HCT116 (cell line): Measurements from ENCODE around the gene SH3TC2. TPM values are rescaled to one million over a fixed set of nuclear protein-coding genes. Genes with fewer than 3 reads are reported as not detected.
A peak's percentile ranks its signal among the peaks of the same experiment; 100 is the strongest.

Experiments used
- ATAC-seq: fragments of 200-7000 bp; cut with Tn5 transposase; 2 replicates; pipeline ENCODE4 v1.9.1; 2020; ENCODE audit warnings: mild to moderate bottlenecking, moderate library complexity
- BruUV-seq: library from RNA; stranded (reverse); fragments of 400-500 nt; replicated peaks from 2 replicates; lab custom pipeline; 2021; lab: Mats Ljungman, UMichigan
- CTCF ChIA-PET: fragments of 300-600 bp; sonication (Branson Sonifier 250); formaldehyde crosslinking; loops from one replicate; lab custom pipeline; 2021; ENCODE audit warnings: antibody characterized with exemption; lab: Charles Lee
- POLR2A ChIA-PET: fragments of 300-600, 350-600 bp; sonication (Branson Sonifier 250); formaldehyde crosslinking; loops from one replicate; lab custom pipeline; 2021; ENCODE audit warnings: antibody characterized with exemption; lab: Charles Lee
- RAD21 ChIA-PET, 2 experiments: fragments of 300-600 bp; sonication (Branson Sonifier 250); formaldehyde crosslinking; loops; one replicate each; lab custom pipeline; 2023; ENCODE audit warnings: low total read pairs in 2 of 2; ENCODE audit not compliant: uncharacterized antibody in 2 of 2, unreplicated experiment in 2 of 2, low non-redundant PET in 1 of 2; lab: Charles Lee
- DNase-seq: peaks from one replicate; pipeline ENCODE4 v3.0.0-alpha.2; 2010; ENCODE audit warnings: low read depth, low spot score
- H2AFZ ChIP-seq: fragments of 200-600 bp; shearing (Covaris generic), sonication (generic); 2 replicates; pipeline ENCODE4 v1.6.1; 2017; ENCODE audit warnings: low read depth, mixed run types, mixed read lengths, antibody characterized with exemption, low read length; ENCODE audit not compliant: poor library complexity, severe bottlenecking
- H3K27ac ChIP-seq: 2 replicates; pipeline ENCODE4 v1.5.1; 2012; ENCODE audit warnings: low read depth, low read length
- H3K27me3 ChIP-seq: fragments of 200-600 bp; sonication (generic); 2 replicates; pipeline ENCODE4 v1.6.1; 2016; ENCODE audit warnings: mixed run types, low read length, mixed read lengths; ENCODE audit not compliant: insufficient read depth
- H3K36me3 ChIP-seq, 2 experiments: fragments of 200-500 bp in 1 of 2; fragments of 200-600 bp in 1 of 2; sonication (Bioruptor generic) in 1 of 2; sonication (generic) in 1 of 2; 2 replicates each; pipeline versions ENCODE4 v1.5.1 to v1.6.1; 2014 to 2016; ENCODE audit warnings: low read length in 2 of 2, inconsistent platforms in 1 of 2, mixed read lengths in 1 of 2, mixed run types in 1 of 2; ENCODE audit not compliant: insufficient read depth in 2 of 2, control insufficient read depth in 1 of 2
- H3K4me1 ChIP-seq, 2 experiments: fragments of 200-600 bp in 1 of 2; sonication (generic) in 1 of 2; 2 replicates each; pipeline versions ENCODE4 v1.5.1 to v1.6.1; 2012 to 2017; ENCODE audit warnings: low read length in 2 of 2, inconsistent platforms in 1 of 2, mild to moderate bottlenecking in 1 of 2, mixed read lengths in 1 of 2, mixed run types in 1 of 2, moderate library complexity in 1 of 2; ENCODE audit not compliant: insufficient read depth in 2 of 2, control insufficient read depth in 1 of 2
- H3K4me2 ChIP-seq: fragments of 200-600 bp; sonication (generic); 2 replicates; pipeline ENCODE4 v1.6.1; 2017; ENCODE audit warnings: mixed run types, low read length, mixed read lengths
- H3K4me3 ChIP-seq, 2 experiments: fragments of 200-600 bp in 1 of 2; sonication (generic) in 1 of 2; replicated peaks in 1 of 2; 2 replicates each; pipeline ENCODE4 v1.5.1; 2011 to 2016; ENCODE audit warnings: low read length in 2 of 2, control low read depth in 1 of 2, low read depth in 1 of 2, mild to moderate bottlenecking in 1 of 2, mixed read lengths in 1 of 2, mixed run types in 1 of 2
- H3K79me2 ChIP-seq: fragments of 200-600 bp; sonication (generic); 2 replicates; pipeline ENCODE4 v1.6.1; 2017; ENCODE audit warnings: mild to moderate bottlenecking, mixed run types, low read length, moderate library complexity, mixed read lengths; ENCODE audit not compliant: insufficient read depth
- H3K9ac ChIP-seq: fragments of 200-600 bp; sonication (generic); 2 replicates; pipeline ENCODE4 v1.6.1; 2016; ENCODE audit warnings: low read length, mixed read lengths
- H3K9me2 ChIP-seq: fragments of 200-600 bp; sonication (generic), shearing (Covaris generic); 2 replicates; pipeline ENCODE4 v1.6.1; 2017; ENCODE audit warnings: mixed run types, mild to moderate bottlenecking, moderate library complexity; ENCODE audit not compliant: insufficient read depth
- H3K9me3 ChIP-seq, 2 experiments: fragments of 200-500 bp in 1 of 2; fragments of 200-600 bp in 1 of 2; sonication (Bioruptor generic) in 1 of 2; sonication (generic) in 1 of 2; 2 replicates each; pipeline ENCODE4 v1.6.1; 2014 to 2017; ENCODE audit warnings: low read length in 2 of 2, mixed read lengths in 2 of 2, inconsistent platforms in 1 of 2, low read depth in 1 of 2, mild to moderate bottlenecking in 1 of 2, mixed run types in 1 of 2, moderate library complexity in 1 of 2; ENCODE audit not compliant: control insufficient read depth in 1 of 2, insufficient read depth in 1 of 2
- H4K20me1 ChIP-seq: fragments of 200-600 bp; sonication (generic), shearing (Covaris generic); 2 replicates; pipeline ENCODE4 v1.6.1; 2017; ENCODE audit warnings: mixed run types, mild to moderate bottlenecking, moderate library complexity; ENCODE audit not compliant: insufficient read depth
- ATF3 ChIP-seq: IDR thresholded peaks from 2 replicates; pipeline ENCODE4 v1.6.1; 2012
- CBX3 ChIP-seq: IDR thresholded peaks from 2 replicates; pipeline ENCODE4 v1.6.1; 2012; ENCODE audit warnings: low read depth
- CTCF ChIP-seq, 3 experiments: fragments of 200-600 bp in 1 of 3; sonication (generic) in 1 of 3; IDR thresholded peaks in 2 of 3; conservative IDR thresholded peaks in 1 of 3; 2 replicates each; pipeline ENCODE4 v1.5.1; 2012 to 2017; ENCODE audit warnings: low read depth in 2 of 3, low read length in 2 of 3, antibody characterized with exemption in 1 of 3, borderline replicate concordance in 1 of 3, control low read depth in 1 of 3, mild to moderate bottlenecking in 1 of 3, mixed read lengths in 1 of 3, mixed run types in 1 of 3, moderate library complexity in 1 of 3; ENCODE audit not compliant: insufficient read depth in 1 of 3
- EGR1 ChIP-seq: IDR thresholded peaks from 2 replicates; pipeline ENCODE4 v1.6.1; 2012; ENCODE audit warnings: low read depth
- ELF1 ChIP-seq: IDR thresholded peaks from 2 replicates; pipeline ENCODE4 v1.6.1; 2012; ENCODE audit warnings: low read depth, borderline replicate concordance
- EZH2 ChIP-seq: fragments of 200-600 bp; sonication (generic); IDR thresholded peaks from 2 replicates; pipeline ENCODE4 v1.6.1; 2017; ENCODE audit warnings: antibody characterized with exemption, mixed run types
- EZH2phosphoT487 ChIP-seq: fragments of 200-600 bp; IDR thresholded peaks from 2 replicates; pipeline ENCODE4 v1.6.1; 2018; ENCODE audit warnings: antibody characterized with exemption, borderline replicate concordance
- FOSL1 ChIP-seq: IDR thresholded peaks from 2 replicates; pipeline ENCODE4 v1.6.1; 2012; ENCODE audit warnings: low read depth
- JUND ChIP-seq: IDR thresholded peaks from 2 replicates; pipeline ENCODE4 v1.6.1; 2012
- POLR2A ChIP-seq: IDR thresholded peaks from 2 replicates; pipeline ENCODE4 v1.7.0; 2011; ENCODE audit warnings: borderline replicate concordance; ENCODE audit not compliant: insufficient read depth, insufficient read length; ENCODE audit errors: extremely low read depth
- POLR2AphosphoS5 ChIP-seq: IDR thresholded peaks from 2 replicates; pipeline ENCODE4 v1.6.1; 2011; ENCODE audit warnings: mild to moderate bottlenecking, low read depth, low read length, moderate library complexity
- RAD21 ChIP-seq: IDR thresholded peaks from 2 replicates; pipeline ENCODE4 v1.6.1; 2012; ENCODE audit warnings: low read depth, mild to moderate bottlenecking
- SIN3A ChIP-seq: IDR thresholded peaks from 2 replicates; pipeline ENCODE4 v1.6.1; 2012; ENCODE audit warnings: low read depth
- SRF ChIP-seq: IDR thresholded peaks from 2 replicates; pipeline ENCODE4 v1.6.1; 2012; ENCODE audit warnings: low read depth
- YY1 ChIP-seq: IDR thresholded peaks from 2 replicates; pipeline ENCODE4 v1.6.1; 2011; ENCODE audit warnings: low read length, low read depth, moderate library complexity, mild to moderate bottlenecking; ENCODE audit not compliant: insufficient replicate concordance; ENCODE audit errors: extremely low read depth
- intact Hi-C: fragments of 100-400 bp; cut with micrococcal nuclease; formaldehyde crosslinking; loops from 2 replicates; pipeline ENCODE4 v1.10.0; 2022
- total RNA-seq: library from RNA; stranded (reverse); gene quantifications from one replicate; pipeline ENCODE4 v1.2.1, GENCODE V29; 2021; ENCODE audit not compliant: unreplicated experiment
- TF ChIP-seq, protein P1 (sequence below): IDR thresholded peaks from 2 replicates; pipeline ENCODE4 v1.6.1; 2011; ENCODE audit warnings: mild to moderate bottlenecking, low read length, moderate library complexity; ENCODE audit not compliant: insufficient replicate concordance; ENCODE audit errors: extremely low read depth

The SH3TC2 gene
- total RNA-seq, 1 experiment from 2014 or later, result 12.8 TPM

- peak; percentile 84 to 97 (median 90) for TF ChIP-seq CTCF (IDR thresholded peaks at IDR 0.05 in 2 of 3, conservative IDR thresholded peaks at IDR 0.05 in 1 of 3; ENCODE audit: borderline replicate concordance in 1 of 3, insufficient read depth in 1 of 3, low read depth in 2 of 3, low read length in 2 of 3)
- TF ChIP-seq RAD21, result peak; percentile 83
- no peak for TF ChIP-seq YY1
- no peak for TF ChIP-seq EGR1
- TF ChIP-seq SIN3A, result no peak
- TF ChIP-seq FOSL1, result no peak
- no peak for TF ChIP-seq POLR2AphosphoS5
These were observed 105.2 kb downstream of the SH3TC2 start (continued) for GRCh38 chr5:148957591-148958202.

DNA sequence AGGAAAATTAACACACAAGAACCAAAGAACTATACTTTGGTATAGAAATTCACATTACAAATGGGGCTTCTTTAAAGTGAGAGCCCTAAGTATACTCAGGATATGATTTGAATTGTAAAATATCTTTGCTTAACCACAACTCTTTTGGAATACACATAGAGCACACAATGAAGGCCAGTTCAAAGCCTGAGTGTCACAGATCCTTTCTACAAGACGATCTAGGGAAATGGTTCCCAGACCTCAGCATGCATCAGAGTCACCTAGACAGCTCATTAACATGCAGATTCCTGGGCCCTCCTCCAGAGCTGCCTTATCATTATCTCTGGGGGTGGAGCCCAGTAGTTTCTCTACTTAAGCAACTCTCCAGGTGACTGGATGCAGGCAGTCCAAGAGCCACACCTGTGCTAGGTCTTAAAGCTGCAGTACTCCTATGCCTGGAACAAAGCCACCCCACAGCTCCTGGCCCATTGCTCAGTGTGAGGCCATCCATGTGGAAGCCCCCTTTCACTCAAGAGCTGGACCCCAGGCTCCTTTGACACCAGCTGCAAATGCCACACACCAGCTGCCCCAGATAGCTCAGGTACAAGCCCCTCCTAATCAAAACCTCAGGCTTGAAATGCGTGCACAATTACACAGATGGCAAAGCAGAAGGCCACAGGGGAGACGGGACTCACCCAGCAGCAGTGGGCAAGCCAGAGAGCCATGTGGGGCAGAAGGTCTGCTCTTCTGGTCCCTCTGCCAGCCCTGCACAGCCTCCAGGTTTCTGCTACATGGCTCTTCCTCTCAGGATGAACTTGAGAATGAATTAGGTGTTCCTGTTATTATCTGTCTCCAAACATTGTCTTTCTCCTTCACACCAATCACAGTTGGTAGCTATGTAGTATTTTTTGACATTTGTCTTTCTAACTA is 106.1 kb downstream of the SH3TC2 start:
- POLR2A ChIA-PET, result interaction anchor here (1.4 kb wide), 1 partner anchor 13 kb away, joined by 4 read pairs; no protein-coding TSS in a partner anchor
- peak; percentile 79 for ATAC-seq
- Histone ChIP-seq H3K79me2 (no peaks in the 10 kb centered on the region), H3K9me3 (no peaks in the 10 kb centered on the region), H3K9me2 (no peaks in the 10 kb centered on the region), H3K4me2 (no peak overlapping the region), H2AFZ (no peak overlapping the region), H4K20me1 (no peaks in the 10 kb centered on the region), H3K9ac (no peak overlapping the region), H3K27ac (no peak overlapping the region), H3K4me3 (no peak overlapping the region), H3K27me3 (no peaks in the 10 kb centered on the region), H3K4me1 (peaks cover 0 to 7% of the 10 kb centered on the region in 2 experiments; a peak in 1 of 4 replicates), H3K36me3 (no peaks in the 10 kb centered on the region)
- intact Hi-C loops, result loop anchor here (1.0 to 2.0 kb wide), 3 partner anchors 44 to 215 kb away; no protein-coding TSS in a partner anchor
- RAD21 ChIA-PET, result interaction anchor here in 1 of 2 experiments (0.7 to 1.4 kb wide), 3 partner anchors 133 to 226 kb away, joined by 4 to 6 read pairs (median 6); no protein-coding TSS in a partner anchor
- DNase-seq, result no peak
- BruUV-seq, result no TSS peak
- CTCF ChIA-PET, result interaction anchor here (1.0 to 5.4 kb wide), 28 partner anchors 10 to 223 kb away, joined by 3 to 59 read pairs (median 5); partner anchors contain the start of gene ADRB2
- TF ChIP-seq POLR2A (no peak), ATF3 (no peak), SRF (no peak), POLR2AphosphoS5 (no peak), ELF1 (no peak), SIN3A (no peak), EGR1 (no peak), JUND (no peak), CBX3 (no peak), RAD21 (no peak), EZH2phosphoT487 (no peak), EZH2 (no peak), YY1 (no peak)
- TF ChIP-seq, protein P1, sequence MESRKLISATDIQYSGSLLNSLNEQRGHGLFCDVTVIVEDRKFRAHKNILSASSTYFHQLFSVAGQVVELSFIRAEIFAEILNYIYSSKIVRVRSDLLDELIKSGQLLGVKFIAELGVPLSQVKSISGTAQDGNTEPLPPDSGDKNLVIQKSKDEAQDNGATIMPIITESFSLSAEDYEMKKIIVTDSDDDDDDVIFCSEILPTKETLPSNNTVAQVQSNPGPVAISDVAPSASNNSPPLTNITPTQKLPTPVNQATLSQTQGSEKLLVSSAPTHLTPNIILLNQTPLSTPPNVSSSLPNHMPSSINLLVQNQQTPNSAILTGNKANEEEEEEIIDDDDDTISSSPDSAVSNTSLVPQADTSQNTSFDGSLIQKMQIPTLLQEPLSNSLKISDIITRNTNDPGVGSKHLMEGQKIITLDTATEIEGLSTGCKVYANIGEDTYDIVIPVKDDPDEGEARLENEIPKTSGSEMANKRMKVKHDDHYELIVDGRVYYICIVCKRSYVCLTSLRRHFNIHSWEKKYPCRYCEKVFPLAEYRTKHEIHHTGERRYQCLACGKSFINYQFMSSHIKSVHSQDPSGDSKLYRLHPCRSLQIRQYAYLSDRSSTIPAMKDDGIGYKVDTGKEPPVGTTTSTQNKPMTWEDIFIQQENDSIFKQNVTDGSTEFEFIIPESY, result no peak
